Neural progenitor cell (in vitro differentiated cells): ENCODE measurements around the gene CELF6.

ENCODE experiments used
- EZH2 ChIP-seq: fragments of 200-600 bp; sonication (generic); IDR thresholded peaks from 2 replicates; pipeline ENCODE4 v1.6.1; 2017; ENCODE audit warnings: antibody characterized with exemption, mild to moderate bottlenecking, moderate library complexity
- TF ChIP-seq, protein P1 (sequence below): fragments of 200-600 bp; sonication (generic); IDR thresholded peaks from 2 replicates; pipeline ENCODE4 v1.5.1; 2017; ENCODE audit warnings: antibody characterized with exemption, mild to moderate bottlenecking

DNA sequence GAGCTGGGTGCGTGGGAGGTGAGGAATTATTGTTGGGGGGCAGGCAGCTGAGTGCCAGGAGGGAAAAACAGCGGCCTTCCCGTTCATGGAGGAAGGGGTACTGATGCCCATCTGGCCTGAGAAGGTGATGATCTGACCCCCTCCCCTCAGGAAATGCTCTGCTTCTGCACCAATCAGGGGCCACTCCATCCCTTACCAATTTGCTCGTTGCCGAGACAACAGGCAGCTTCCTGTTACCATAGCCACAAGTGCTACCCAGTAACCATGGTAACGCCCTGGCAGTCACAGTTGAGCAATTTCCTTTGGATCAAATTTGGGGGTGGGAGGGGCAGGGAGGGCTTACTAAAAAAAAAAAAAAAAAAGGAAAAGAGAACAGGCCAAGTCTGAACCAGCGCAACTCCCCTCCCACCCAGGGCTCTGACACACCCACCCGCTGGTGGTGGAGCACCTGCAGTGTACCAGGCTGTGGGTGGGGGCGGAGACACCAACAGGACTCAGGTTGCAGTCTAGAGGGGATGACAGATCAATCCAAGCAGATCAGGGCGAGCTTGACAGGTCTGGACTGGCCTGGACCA lies 13.7 kb downstream of the CELF6 start:
- TF ChIP-seq, protein P1, sequence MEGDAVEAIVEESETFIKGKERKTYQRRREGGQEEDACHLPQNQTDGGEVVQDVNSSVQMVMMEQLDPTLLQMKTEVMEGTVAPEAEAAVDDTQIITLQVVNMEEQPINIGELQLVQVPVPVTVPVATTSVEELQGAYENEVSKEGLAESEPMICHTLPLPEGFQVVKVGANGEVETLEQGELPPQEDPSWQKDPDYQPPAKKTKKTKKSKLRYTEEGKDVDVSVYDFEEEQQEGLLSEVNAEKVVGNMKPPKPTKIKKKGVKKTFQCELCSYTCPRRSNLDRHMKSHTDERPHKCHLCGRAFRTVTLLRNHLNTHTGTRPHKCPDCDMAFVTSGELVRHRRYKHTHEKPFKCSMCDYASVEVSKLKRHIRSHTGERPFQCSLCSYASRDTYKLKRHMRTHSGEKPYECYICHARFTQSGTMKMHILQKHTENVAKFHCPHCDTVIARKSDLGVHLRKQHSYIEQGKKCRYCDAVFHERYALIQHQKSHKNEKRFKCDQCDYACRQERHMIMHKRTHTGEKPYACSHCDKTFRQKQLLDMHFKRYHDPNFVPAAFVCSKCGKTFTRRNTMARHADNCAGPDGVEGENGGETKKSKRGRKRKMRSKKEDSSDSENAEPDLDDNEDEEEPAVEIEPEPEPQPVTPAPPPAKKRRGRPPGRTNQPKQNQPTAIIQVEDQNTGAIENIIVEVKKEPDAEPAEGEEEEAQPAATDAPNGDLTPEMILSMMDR = no peak
- no peak for TF ChIP-seq EZH2
